K562 (cell line): Measurements from ENCODE around the gene TRIP10. TPM values are rescaled to one million over a fixed set of nuclear protein-coding genes. Genes with fewer than 3 reads are reported as not detected.

ENCODE experiments used
- CHD4 ChIP-seq: fragments of 200-600 bp; sonication (generic); IDR thresholded peaks from 3 replicates; pipeline ENCODE4 v1.6.1; 2012; ENCODE audit warnings: low read depth, mild to moderate bottlenecking, mixed read lengths, low read length, inconsistent platforms; ENCODE audit not compliant: insufficient read depth, insufficient replicate concordance, poor library complexity, severe bottlenecking
- CREM ChIP-seq: IDR thresholded peaks from 2 replicates; pipeline ENCODE4 v1.6.1; 2014; ENCODE audit warnings: antibody characterized with exemption, low read depth
- FOXK2 ChIP-seq, 2 experiments: fragments of 450-650 bp; IDR thresholded peaks in 1 of 2; conservative IDR thresholded peaks in 1 of 2; 2 replicates each; pipeline ENCODE4 v1.6.1; 2016; ENCODE audit warnings: low read depth in 2 of 2, mild to moderate bottlenecking in 1 of 2
- HMGN3 ChIP-seq: IDR thresholded peaks from 2 replicates; pipeline ENCODE4 v1.6.1; 2011; ENCODE audit warnings: borderline replicate concordance, low read depth, mild to moderate bottlenecking, mixed read lengths, low read length; ENCODE audit not compliant: insufficient read length; ENCODE audit errors: extremely low read depth
- SIN3A ChIP-seq, 2 experiments: fragments of 150-350 bp in 1 of 2; IDR thresholded peaks; 2 replicates each; pipeline ENCODE4 v1.6.1; 2011 to 2016; ENCODE audit warnings: borderline replicate concordance in 2 of 2, low read depth in 2 of 2, low read length in 2 of 2, mild to moderate bottlenecking in 2 of 2, moderate library complexity in 2 of 2; ENCODE audit not compliant: control insufficient read depth in 1 of 2
- STAG1 ChIP-seq: sonication (generic); formaldehyde crosslinking; IDR thresholded peaks from 2 replicates; pipeline ENCODE4 v1.5.0; 2020; ENCODE audit warnings: missing genetic modification reagents, borderline replicate concordance
- ZNF263 ChIP-seq: sonication (generic); formaldehyde crosslinking; IDR thresholded peaks from 2 replicates; pipeline ENCODE4 v1.8.0; 2022; ENCODE audit warnings: mild to moderate bottlenecking, missing genetic modification reagents, borderline replicate concordance
- polyA plus RNA-seq, 8 experiments: library from polyadenylated mRNA; depleted of rRNA in 4 of 8; stranded (reverse) in 5 of 8; unstranded in 3 of 8; fragments of >200 nt; fragmentation: Nextera tagmentation in 2 of 8; fragmentation: Illumina TruSeq in 1 of 8; extraction: Ambion mirVana in 2 of 8; extraction: Trizol in 1 of 8; gene quantifications; 2 replicates each; pipeline versions ENCODE4 v1.2.1 to v1.2.3, GENCODE V29; 2011 to 2014; ENCODE audit warnings: inconsistent platforms in 1 of 8, missing spikeins in 1 of 8
- total RNA-seq, 7 experiments: library from RNA; depleted of rRNA in 6 of 7; stranded (reverse); fragments of >200 nt in 6 of 7; fragmentation: Illumina TruSeq in 2 of 7; extraction: Trizol in 2 of 7; gene quantifications; 2 replicates each; pipeline versions ENCODE4 v1.2.1 to v1.2.3, GENCODE V29; 2011 to 2021; ENCODE audit warnings: low replicate concordance in 1 of 7
- TF ChIP-seq, protein P1 (sequence below): sonication (generic); formaldehyde crosslinking; IDR thresholded peaks from 2 replicates; pipeline ENCODE4 v1.8.0; 2022; ENCODE audit warnings: missing genetic modification reagents, mild to moderate bottlenecking, moderate library complexity, borderline replicate concordance

The TRIP10 gene
- total and polyA plus RNA-seq, 9 of the 15 experiments (the other 6 are each of a cell fraction or from before 2014, with no cell fraction given): 1.2 to 66.8 (median 36.1) TPM

DNA sequence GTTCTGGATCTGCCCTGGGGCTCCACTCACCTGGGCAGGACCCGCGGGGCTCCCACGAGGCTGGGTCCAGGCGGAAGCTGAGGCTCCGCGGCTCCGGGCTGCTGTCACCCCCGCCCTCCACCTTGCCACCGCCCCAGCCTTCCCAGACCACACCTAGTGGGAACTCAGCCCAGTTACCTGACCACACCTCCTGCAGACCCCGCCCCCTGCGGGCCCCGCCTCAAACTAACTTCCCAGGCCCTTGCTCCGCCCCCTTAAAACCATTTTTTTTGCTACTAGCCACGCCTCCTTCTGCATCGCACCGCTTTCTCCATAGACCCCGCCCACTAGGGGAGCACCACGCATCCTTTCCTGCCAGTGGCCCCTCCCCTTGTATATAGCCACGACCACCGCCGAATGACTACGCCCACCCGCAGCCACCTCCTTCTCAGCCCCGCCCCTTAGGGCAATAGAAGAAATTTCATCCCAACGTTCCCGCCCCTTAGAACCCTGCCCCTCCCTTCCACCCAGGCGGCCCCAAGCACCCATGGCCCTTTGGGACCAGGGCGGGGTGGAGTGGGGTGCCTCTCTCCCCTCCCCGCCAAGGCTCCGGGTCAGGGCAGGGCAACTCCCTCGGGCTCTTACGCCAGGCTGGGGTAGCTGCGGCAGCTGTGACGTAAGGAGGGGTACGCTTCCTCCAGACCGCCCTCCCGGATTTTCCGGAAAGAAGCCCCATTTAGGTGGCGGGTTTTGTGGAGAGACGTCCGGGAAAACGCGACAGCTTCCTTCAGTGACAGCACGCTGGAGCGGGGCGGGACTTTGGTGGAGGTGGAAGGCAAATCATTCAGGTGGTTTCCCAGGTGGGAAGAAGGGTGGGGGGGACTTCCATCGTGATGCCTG is 28.1 kb downstream of the TRIP10 start, which contains the start of gene SH2D3A (continued):
- TF ChIP-seq HMGN3 (no peak), CHD4 (peak; percentile 67), CREM (peak; percentile 80), ZNF263 (CRISPR knock-in tag) (peak; percentile 97), STAG1 (CRISPR knock-in tag) (peak; percentile 26; the same call in 1 of the 2 replicates), FOXK2 (conservative IDR thresholded peaks at IDR 0.05 in 1 of 2, IDR thresholded peaks at IDR 0.05 in 1 of 2; ENCODE audit: low read depth in 2 of 2) (peak in 1 of 2 experiments; percentile 18; a peak in 1 of 4 replicates), SIN3A (IDR thresholded peaks at IDR 0.05; ENCODE audit: borderline replicate concordance in 2 of 2, control insufficient read depth in 1 of 2, low read depth in 2 of 2, low read length in 2 of 2) (peak in 1 of 2 experiments; percentile 46; a peak in 1 of 4 replicates)
- TF ChIP-seq, protein P1, sequence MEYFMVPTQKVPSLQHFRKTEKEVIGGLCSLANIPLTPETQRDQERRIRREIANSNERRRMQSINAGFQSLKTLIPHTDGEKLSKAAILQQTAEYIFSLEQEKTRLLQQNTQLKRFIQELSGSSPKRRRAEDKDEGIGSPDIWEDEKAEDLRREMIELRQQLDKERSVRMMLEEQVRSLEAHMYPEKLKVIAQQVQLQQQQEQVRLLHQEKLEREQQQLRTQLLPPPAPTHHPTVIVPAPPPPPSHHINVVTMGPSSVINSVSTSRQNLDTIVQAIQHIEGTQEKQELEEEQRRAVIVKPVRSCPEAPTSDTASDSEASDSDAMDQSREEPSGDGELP: peak; percentile 58; the same call in 1 of the 2 replicates
